ENCODE measurements around the gene ZCCHC24.

DNA sequence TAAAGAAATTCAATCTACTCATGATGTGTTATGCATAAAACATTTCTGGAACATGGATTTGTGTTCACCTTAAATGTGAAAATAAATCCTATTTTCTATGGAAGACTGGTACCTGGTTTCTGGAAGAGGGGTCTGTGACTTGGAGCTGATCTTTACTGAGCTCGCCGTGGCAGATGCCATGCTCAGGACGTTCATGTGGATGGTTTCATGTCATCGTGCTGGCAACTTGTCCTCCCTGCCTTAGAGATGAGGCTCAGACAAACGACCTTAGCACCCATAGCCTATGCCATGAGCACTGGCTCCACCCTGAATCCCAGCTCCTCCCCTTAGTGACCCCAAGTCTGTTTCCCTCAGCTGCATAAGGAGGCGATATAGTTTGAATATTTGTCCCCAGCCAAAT is 90.8 kb downstream of the ZCCHC24 start:
- TF ChIP-seq, protein P1, sequence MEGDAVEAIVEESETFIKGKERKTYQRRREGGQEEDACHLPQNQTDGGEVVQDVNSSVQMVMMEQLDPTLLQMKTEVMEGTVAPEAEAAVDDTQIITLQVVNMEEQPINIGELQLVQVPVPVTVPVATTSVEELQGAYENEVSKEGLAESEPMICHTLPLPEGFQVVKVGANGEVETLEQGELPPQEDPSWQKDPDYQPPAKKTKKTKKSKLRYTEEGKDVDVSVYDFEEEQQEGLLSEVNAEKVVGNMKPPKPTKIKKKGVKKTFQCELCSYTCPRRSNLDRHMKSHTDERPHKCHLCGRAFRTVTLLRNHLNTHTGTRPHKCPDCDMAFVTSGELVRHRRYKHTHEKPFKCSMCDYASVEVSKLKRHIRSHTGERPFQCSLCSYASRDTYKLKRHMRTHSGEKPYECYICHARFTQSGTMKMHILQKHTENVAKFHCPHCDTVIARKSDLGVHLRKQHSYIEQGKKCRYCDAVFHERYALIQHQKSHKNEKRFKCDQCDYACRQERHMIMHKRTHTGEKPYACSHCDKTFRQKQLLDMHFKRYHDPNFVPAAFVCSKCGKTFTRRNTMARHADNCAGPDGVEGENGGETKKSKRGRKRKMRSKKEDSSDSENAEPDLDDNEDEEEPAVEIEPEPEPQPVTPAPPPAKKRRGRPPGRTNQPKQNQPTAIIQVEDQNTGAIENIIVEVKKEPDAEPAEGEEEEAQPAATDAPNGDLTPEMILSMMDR (conservative IDR thresholded peaks at IDR 0.05), result no peak
- TF ChIP-seq ZFX (IDR thresholded peaks at IDR 0.05), result no peak
